Measurements from ENCODE around the gene GRK5. TPM values are rescaled to one million over a fixed set of nuclear protein-coding genes. Genes with fewer than 3 reads are reported as not detected.

Gene GRK5
- total RNA-seq, 2 donors from 2014 or later: 36.4 to 60.1 TPM

GRCh38 chr10:119395280-119396007 is 188.1 kb downstream of the GRK5 start:
- intact Hi-C loops (cut with DNase I): no loop called here
- DNase-seq (peak; percentile 79), ATAC-seq (peak; percentile 54 to 59)

- DNase-seq (no peak), ATAC-seq (no peak)
- intact Hi-C loops (cut with DNase I): no loop called here
Measured at GRCh38 chr10:119396008-119396708, 188.8 kb downstream of the GRK5 start.

GRCh38 chr10:119396709-119397071 is 189.3 kb downstream of the GRK5 start:
- intact Hi-C loops (cut with DNase I): no loop called here
- DNase-seq (no peak), ATAC-seq (no peak)

DNA sequence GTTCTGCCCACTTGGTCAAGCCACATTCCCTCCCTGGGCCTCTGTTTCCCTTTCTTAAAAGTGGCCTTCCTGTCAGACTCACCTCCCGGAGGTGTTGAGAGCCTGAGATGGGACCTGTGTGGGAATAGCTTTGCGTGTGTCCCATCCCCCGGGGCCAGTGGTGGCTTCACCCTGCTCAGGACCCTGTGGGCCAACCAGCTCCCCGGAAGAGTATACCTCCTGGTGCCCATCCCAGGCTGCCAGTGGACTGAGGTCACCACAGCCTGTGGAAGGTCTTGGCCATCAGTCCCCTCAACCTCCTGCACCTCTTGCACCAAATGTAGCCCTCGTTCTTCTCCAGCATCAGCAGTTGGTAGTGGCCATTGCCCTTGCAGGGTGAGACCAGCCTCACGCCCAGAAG is 190.0 kb downstream of the GRK5 start:
- intact Hi-C loops (cut with DNase I): no loop called here
- ATAC-seq (no peak), DNase-seq (no peak)

- intact Hi-C loops (cut with DNase I): no loop called here
- DNase-seq (no peak), ATAC-seq (no peak)
Measured at GRCh38 chr10:119398996-119399395, 191.6 kb downstream of the GRK5 start.

DNA sequence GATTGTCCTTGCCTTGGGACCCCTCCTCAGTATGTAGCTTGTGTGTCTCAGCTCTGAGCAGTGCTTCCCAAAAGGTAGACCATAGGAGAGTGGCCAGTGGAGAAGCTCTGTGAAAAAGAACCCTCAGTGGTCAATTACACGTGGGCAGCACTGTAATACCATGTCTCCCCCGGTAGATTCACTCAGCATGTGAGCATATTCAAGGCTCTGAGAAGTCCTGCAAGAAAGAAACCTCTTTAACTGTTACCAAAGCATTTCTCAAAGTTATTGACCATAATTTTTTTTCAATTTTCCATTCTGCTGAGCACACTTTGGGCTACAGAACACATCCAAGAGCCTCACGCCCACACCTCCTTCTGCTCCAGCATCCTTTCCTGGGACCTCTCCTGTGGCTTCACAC is 192.1 kb downstream of the GRK5 start:
- ATAC-seq (no peak), DNase-seq (no peak)
- intact Hi-C loops (cut with DNase I): no loop called here

GRCh38 chr10:119401671-119402395 is 194.5 kb downstream of the GRK5 start:
- intact Hi-C loops (cut with DNase I): no loop called here
- peak; percentile 80 for DNase-seq
- peak; percentile 39 to 91 for ATAC-seq

DNA sequence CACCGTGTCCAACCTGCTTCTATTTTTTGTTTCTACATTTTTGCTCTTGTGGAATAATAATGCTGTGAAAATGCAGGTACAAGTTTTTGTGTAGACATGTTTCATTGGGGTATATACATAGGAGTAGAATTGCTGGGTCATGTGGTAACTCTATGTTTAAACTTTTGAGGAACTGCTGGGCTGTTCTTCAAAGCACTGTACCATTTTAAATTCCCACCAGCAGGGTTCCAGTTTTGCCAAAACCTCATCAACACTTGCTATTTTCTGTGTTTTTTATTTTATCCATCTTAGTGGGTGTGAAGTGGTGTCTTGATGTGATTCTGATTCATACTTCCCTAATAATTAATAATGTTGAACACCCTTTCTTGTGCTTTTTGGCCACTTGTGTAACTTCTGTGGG is 196.6 kb downstream of the GRK5 start:
- ATAC-seq (no peak), DNase-seq (no peak)
- intact Hi-C loops (cut with DNase I): no loop called here

- DNase-seq: no peak
- intact Hi-C loops (cut with DNase I): loop anchor here in 1 of 2 donors (5.0 kb wide), 1 partner anchor 33 kb away; no protein-coding TSS in a partner anchor
- peak in 1 of 2 donors; percentile 5 for ATAC-seq
Measured at GRCh38 chr10:119404719-119405519, 197.5 kb downstream of the GRK5 start.

DNA sequence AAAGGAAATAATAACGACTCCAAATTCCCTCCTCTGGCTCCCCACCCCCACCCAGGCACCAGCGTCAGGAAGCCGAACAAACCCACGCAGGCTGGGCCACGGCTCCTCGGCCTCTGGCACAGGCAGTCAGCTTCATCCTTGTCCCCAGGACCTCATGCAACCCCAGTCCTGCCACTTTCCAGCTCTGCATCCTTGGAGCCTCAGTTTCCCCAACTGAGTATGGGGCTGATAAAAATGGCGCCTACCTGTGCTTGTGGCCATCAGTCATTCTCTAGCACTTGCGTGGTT is 198.1 kb downstream of the GRK5 start:
- intact Hi-C loops (cut with DNase I): loop anchor here in 1 of 2 donors (5.0 kb wide), 1 partner anchor 33 kb away; no protein-coding TSS in a partner anchor
- ATAC-seq: peak in 1 of 2 donors; percentile 4
- no peak for DNase-seq

GRCh38 chr10:119406137-119406536 is 198.8 kb downstream of the GRK5 start:
- ATAC-seq (no peak), DNase-seq (no peak)
- intact Hi-C loops (cut with DNase I): loop anchor here in 1 of 2 donors (5.0 kb wide), 1 partner anchor 34 kb away; no protein-coding TSS in a partner anchor

DNA sequence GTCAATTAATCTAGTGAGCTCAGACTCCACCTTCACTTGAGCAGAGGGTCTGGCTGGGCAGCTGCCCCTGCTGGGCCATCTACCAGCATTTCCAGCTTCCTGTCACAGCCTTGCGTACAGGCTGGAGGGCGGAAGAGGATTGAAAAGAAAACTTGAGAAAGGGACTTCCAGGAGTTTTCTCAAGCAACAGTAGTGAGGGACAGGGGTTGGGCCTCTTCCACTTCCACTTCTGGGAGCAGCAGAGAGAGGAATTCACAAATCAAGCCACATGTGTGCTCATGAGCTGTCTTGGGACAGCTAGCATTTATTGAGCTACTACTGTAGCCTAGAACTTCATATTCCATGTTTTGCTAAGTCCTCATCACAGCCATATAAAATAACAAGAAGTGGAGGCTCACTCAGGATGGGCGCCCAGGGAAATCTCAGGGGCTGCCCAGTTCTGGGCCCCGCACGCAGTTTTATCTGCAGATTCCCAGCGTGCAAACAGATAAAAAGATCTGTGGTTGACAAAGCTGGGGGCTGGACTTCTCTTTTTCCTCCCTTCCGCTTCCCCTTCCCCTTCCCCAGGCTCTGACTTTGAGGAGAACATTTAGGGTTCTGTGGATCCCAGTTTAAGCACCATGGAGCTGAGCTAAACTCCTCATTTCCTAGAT is 199.4 kb downstream of the GRK5 start:
- no peak for DNase-seq

DNA sequence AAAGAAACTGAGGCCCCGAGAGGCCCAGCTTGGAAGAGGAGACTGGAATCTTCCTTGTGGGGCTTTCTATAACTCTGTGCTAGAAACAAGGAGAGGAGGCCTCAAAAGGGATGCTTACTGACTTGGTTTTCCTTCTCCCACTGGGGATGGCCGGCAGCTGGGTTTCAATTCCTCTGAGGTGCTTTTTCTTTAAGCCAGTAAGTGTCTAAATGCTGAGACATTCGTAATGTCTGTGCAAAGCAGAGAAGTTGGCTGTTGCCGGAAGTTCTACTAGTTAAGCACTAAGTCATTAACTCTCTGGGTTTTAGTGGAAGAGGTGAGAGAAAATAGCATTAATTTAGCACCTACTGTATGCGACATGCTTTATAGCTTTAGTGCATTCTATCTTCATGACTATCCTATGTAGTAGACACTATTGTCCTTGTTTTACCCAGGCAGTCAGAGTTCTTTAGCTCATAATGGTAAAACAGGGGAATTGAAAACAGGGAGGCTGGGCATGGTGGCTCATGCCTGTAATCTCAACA is 199.9 kb downstream of the GRK5 start:
- no peak for ATAC-seq

More for the DNA sequence above, 199.4 kb downstream of the GRK5 start:
- no peak for ATAC-seq
- intact Hi-C loops (cut with DNase I): loop anchor here in 1 of 2 donors (5.0 kb wide), 1 partner anchor 34 kb away; no protein-coding TSS in a partner anchor

GRCh38 chr10:119408072-119408471 is 200.7 kb downstream of the GRK5 start:
- intact Hi-C loops (cut with DNase I): loop anchor here in 1 of 2 donors (5.0 kb wide), 1 partner anchor 36 kb away; no protein-coding TSS in a partner anchor
- no peak for ATAC-seq
- DNase-seq: no peak

More for the DNA sequence above, 199.9 kb downstream of the GRK5 start:
- intact Hi-C loops (cut with DNase I): loop anchor here in 1 of 2 donors (5.0 kb wide), 1 partner anchor 35 kb away; no protein-coding TSS in a partner anchor
- no peak for DNase-seq

DNA sequence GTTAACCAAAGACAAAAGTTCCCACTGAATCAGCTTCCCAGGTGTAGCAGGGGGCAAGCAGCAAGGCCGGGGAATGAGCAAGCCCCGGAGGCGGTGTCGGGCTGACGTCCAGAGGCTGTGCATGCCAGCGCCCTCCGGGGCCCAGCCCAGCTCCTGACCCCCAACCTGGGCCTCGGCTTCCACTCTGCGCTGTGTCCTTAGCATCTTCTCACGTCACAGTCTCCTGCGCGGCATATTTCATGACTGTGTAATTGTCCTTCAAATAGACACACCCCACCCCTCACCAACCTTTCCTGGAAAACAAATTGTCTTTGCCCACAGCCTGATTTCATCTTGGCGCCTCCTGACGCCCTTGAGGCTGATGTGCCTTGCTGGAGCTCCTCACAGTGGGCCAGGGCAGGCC is 201.6 kb downstream of the GRK5 start:
- ATAC-seq (no peak), DNase-seq (no peak)
- intact Hi-C loops (cut with DNase I): loop anchor here in 1 of 2 donors (5.0 kb wide), 1 partner anchor 37 kb away; no protein-coding TSS in a partner anchor

DNA sequence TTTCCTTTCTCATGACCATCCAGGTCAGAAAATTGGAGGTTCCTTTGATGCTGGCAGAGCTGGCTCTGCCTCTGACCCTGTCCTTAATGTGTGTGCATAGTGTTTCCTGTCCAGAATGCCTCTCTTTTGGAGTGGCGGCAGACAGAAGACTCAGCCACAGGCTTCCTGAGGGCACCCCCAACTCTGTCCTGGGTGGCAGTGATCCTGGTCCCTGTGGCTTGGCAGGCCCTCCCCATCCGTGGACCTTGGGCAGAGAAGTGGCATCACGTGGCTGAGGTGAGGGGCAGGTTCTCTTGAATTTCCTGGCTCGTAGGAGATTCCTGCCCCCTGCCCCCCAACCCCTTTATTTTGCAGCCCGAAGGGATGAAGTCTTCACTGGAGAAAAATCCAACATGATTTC is 202.0 kb downstream of the GRK5 start:
- ATAC-seq: no peak
- intact Hi-C loops (cut with DNase I): loop anchor here in 1 of 2 donors (5.0 kb wide), 1 partner anchor 37 kb away; no protein-coding TSS in a partner anchor
- DNase-seq: no peak

DNA sequence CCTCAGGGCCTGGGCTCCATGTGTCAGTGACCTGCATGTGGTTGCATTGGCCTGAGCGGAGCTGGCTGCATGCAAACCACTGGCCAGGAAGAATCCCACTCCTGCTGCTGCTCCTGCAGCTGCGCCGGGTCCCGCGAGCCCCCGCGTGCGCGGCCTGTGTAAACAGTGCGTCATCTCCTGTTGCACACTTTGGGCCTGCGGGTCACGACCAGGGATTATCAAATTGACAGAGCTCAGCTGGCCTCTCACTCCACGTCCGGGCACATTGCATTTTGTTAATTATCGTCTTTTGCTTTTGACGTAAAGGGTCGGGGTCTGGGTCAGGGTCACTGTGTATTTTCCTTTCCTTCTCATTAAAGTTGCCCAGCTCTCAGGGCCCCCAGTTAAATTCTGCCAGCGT is 202.5 kb downstream of the GRK5 start:
- intact Hi-C loops (cut with DNase I): loop anchor here (5.0 to 10.0 kb wide), 3 partner anchors 38 to 205 kb away; partner anchors contain the start of gene GRK5 (in 1 of the 2)
- DNase-seq (peak; percentile 89), ATAC-seq (peak; percentile 48 to 61)

Measured in left cardiac atrium (tissue), 4 donors.